ENCODE measurements around the gene SF1.
"Not testable (repeated sequence)": the region's sequence is repeated elsewhere in the genome, so short reads cannot be mapped to it uniquely, and the experiment has no call there.

SF1 gene, protein sequence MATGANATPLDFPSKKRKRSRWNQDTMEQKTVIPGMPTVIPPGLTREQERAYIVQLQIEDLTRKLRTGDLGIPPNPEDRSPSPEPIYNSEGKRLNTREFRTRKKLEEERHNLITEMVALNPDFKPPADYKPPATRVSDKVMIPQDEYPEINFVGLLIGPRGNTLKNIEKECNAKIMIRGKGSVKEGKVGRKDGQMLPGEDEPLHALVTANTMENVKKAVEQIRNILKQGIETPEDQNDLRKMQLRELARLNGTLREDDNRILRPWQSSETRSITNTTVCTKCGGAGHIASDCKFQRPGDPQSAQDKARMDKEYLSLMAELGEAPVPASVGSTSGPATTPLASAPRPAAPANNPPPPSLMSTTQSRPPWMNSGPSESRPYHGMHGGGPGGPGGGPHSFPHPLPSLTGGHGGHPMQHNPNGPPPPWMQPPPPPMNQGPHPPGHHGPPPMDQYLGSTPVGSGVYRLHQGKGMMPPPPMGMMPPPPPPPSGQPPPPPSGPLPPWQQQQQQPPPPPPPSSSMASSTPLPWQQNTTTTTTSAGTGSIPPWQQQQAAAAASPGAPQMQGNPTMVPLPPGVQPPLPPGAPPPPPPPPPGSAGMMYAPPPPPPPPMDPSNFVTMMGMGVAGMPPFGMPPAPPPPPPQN

DNA sequence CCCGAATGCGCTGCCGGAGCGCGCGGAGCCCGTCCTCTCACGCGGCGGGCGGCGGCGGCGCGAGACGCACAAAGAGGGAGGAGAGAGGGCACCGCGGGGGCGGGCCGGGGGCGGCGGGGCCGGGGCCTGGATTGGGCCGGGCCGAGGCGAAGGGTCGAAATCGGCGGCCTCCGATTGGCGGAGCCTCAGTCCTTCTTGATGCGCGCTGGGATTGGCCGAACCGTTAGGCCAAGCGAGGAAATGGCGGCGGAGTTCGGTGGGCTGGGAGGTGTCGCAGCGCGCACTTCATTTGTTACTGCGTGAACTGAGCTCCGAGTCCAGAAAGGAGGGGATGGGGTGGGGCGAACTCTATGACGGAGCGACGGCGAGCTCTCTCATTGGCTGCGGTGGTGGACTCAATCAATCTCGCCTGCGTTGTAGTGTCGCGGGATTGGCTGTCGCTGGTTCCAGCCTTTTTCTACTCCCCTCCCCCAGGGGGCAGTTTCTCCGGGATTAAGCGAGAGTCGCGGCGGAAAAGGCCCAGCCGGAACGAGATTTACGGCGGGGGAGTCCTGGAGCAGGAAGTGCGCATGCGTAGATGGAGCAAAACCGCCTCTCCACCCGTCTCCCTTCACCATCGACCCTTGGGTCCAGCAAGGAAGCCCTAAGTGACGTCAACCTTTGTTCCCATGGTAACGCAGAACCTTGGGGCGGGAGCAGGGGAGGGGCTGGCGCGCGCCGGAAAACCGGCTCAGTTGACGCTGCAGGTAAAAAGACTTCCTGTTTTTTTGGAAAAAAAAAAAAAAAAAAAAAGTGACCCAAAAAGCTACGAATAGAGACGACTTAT is at the start of gene SF1:
Gene SF1, minus strand, starts transcription at position 70 of the 826 bp plus-strand sequence. CDS start 150 bp downstream, outside the sequence.
- FAIRE-seq = peak; percentile 55

DNA sequence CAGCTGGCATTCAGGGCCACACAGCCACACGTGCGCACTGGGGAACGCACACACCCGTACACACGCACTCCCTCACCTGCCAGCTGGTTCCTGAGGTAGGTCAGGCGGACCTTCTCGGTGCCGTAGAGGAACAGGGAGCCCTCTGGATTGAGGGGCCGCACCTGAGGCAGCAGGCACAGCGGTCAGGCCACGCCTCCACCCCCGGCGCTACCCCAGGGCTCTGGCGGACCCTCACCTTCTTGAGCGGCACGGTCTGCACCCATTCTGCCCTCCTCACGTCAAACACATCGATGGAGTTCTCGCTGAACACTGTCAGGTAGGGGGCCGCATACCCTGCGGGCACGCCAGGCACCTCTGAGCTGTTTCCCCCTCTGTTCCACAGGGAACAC is 49.1 kb upstream of the SF1 start:
- no peak for FAIRE-seq

DNA sequence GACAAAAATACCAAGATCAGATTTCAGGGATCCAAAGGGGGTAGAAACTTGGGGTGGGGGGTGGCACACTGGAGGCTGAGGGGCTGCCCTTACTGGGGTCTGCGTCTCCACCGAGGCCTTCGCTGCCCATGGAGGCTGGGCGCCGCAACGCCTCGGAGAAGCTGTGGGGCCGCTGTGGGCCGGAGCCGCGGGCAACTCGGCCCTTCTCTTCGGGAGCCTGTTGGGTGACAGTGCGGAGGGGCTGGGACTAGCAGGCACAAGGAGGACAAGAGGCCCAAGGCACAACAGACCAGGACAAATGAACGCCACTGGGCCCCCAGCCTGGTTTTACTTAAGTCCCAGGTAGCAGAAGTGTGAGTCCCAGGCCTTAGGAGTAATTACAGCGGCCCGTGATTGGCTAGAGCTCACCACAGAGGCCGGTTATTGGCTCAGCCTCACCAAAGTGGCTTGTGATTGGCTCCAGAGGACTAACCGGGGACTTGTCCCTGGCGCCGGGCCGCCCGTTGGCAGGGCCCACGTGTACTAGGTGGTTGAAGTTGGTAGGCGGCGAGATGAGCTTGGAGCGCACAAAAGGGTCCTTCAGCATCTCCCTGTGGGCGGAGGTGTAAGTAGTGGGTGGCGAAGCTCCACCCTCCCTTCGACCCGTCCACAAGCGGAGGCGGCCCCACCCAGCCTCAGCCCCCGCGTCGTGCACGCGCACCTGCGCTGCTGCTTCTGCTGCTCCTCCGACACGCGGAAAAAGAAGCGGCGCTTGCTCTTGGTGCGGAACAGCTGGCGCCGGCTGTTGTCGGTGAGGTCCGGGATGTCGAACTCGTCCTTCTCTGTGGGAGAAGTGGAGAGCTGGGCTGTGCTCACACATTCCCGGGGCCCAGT is 48.5 kb upstream of the SF1 start:
- no peak for FAIRE-seq

DNA sequence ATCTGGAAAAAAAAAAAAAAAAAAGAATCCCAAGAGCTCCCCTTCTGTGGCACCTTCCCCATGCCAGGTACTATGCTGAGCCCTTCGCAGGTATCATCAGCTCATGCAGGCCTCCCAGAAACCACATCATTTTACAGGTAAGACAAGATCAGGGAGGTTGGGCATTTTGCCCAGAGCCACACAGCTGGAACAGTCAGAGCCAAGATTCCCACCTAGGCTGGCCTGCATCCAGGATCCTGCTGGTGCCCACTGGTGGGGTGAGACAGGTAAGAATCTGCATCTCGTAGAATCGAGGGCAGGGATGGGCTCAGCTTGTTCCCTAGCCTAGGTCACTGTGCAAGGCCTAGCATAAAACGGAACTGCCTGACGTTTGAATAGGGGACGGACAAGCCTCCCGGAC is 47.7 kb upstream of the SF1 start:
- FAIRE-seq = no peak

DNA sequence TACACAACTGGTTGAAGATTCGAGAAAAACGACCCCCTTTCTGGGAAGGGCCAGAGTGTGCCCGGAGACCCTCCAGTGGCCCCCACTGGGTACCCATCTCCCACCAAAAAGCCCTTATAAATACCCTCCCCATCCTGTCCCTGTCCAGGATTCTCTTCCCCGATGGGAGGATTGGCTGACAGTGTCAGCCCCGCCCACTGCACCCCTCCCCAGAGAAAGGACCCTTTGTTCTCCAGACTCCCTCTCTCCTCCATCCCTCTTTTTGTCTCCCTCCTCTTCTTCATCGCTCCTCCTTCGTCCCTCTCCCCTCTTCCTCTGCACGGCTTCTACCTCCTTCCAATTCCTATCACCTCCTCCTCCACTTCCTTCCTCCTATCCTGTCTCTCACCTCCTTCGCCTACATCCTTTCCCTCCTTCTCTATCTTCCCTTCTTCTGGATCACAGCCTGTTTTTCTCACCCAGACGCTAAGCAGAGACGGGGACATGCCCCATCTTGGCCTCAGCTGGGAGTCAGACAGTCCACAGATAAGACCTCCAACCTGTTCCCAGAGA is 45.3 kb upstream of the SF1 start:
- no peak for FAIRE-seq

DNA sequence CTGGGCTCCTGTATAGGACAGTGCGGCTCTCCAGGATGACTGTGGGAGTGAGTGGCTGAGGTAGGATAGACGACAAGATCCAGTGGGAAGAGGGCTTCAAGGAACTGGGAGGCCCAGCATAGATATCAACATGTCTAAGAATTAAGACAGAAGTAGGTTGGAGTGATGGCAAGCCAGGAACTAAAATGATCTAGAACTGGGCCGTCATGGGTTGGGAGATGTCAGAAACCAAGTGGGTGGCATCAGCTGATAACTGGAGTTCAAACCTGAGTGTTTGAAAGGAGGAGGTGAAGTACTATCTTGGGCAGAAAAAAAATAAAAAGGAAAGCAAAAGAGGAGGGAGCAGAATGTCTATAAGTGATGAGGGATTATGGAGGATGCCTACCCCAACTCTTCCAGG is 39.1 kb upstream of the SF1 start:
- FAIRE-seq = no peak

DNA sequence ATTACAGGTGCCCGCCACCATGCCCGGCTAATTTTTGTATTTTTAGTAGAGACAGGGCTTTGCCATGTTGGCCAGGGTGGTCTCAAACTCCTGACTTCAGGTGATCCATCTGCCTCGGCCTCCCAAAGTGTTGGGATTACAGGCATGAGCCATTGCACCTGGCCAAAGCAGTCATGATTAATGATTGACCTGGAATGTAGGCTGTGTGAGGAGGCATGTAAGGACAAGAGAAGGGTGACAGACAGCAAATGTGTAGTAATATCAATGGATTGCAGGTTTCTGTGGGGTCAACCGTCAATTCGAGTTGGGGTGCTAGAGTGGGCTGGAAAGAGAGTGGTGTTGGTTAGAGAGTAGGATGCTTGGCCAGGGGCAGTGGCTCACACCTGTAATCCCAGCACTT is 37.1 kb upstream of the SF1 start:
- FAIRE-seq = not testable (repeated sequence)

DNA sequence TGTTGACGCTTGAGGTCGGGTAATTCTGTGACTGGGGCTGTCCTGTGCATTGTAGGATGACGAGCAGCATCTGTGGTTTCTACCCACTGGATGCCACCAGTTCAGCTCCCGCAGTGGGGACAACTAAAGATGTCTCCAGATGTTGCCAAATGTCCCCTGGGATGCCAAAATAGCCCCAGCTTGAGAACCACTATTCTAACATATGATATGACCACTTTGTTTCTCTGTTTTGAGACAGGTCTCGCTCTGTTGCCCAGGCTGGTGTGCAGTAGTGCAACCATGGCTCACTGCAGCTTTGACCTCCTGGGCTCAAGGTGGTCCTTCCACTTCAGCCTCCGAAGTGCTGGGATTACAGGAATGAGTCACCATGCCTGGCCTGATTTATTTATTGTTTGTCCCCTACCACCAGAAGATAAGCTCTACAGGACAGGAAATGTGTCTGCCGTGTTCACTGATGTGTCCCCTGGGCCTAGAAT is 36.4 kb upstream of the SF1 start:
- FAIRE-seq = no peak

DNA sequence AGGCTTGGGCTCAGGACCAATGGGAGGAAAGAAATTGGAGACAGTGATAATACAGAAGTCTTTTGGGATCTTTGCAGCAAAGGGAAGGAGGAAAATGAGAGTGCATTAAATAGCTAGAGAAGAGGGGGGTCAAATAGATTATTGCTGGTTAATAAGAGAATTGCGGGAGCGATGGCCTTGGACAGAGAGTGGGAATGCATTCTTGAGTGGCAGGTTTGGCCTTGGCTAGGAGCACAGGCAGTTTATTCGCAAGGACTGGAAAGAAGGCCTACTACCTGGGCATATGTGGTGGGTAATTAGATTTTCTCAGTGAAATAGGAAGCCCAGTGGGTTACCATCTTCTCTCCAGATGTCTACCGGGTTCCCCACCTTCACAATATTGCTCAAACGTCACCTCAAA is 35.5 kb upstream of the SF1 start:
- no peak for FAIRE-seq

DNA sequence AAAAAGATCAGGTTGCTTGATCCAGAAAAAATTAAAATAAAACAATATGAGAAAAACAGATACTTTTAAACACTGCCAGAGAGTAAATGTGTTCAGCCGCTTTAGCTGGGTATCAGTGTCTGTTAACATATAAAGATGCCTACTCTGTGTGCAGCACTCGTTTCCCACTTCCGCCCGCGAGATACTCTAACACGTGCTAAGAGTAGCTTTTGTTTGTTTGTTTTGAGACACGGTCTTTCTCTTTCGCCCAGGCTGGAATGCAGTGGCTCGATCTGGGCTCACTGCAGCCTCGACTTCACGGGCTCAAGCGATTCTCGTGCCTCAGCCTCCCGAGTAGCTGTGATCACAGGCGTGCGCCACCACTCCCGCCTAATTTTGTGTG is 32.5 kb upstream of the SF1 start:
- FAIRE-seq = no peak

DNA sequence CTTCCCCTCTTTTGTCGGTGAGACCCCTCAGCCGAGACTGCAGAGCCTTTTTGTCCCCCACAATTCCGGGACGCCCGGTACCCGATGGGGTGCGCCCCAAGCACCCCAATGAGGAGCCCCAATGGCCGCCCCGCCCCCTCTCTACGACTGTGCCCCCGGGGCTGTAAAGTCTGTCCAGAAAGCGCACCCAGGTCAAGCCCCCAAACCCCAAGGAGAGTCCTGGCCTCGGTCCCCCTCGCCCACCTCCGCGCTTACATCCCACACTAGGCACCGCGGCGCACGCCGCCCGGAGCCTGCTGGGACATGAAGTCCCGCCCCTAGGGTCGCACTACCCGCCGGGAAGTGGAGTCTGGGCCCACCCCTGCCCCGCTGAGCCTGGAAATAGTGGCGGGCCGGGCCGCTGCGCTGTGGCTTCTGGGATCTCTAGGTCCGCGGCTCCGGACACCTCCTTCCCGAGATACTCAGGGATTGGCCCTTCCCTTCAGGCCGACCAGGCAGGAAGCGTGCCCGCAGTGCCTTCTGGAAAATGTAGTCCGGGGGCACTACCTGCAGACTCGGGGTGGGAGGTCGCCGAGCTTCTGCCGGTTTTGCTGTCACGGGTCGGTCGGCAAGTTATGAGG is 32.0 kb upstream of the SF1 start, which contains the start of gene MEN1:
Gene MEN1, minus strand, starts transcription at position 281 of the 620 bp plus-strand sequence. CDS start 442 bp downstream, outside the sequence.
- no peak for FAIRE-seq

DNA sequence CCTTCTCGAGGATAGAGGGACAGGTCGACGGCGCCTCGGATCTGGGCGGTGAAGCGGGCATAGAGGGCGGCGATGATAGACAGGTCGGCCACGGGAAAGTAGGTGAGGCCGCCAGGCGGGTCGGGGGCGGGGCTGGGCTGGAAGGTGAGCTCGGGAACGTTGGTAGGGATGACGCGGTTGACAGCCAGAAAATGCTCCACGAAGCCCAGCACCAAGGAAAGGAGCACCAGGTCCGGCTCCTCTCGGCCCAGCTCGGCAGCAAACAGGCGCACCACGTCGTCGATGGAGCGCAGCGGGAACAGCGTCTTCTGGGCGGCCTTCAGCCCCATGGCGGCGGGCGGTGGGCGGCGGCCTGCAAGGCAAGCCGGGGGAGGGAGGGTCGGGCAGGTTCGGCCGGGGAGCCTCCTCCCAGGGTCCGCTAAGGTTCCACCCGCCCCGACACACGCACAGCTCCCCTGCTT is 31.5 kb upstream of the SF1 start:
- no peak for FAIRE-seq

DNA sequence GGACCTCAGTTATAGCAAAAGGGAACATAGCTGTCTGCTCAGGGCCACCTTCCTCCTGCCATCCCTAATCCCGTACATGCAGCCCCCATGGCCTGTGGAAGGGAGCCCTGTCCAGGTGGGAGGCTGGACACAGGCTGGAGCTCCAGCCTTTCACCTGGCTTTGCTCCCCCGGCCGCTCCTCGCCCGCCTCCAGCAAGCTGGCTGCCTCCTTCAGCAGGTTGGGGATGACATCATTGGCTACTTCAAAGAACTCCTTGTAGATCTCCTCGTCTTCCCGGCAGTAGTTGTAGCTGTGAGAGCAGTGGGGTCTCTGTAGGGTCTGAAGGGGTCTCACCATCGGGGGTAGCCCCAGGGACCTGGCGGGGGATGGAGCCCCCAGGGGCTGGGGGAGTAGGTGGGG is 27.1 kb upstream of the SF1 start:
- FAIRE-seq = no peak

DNA sequence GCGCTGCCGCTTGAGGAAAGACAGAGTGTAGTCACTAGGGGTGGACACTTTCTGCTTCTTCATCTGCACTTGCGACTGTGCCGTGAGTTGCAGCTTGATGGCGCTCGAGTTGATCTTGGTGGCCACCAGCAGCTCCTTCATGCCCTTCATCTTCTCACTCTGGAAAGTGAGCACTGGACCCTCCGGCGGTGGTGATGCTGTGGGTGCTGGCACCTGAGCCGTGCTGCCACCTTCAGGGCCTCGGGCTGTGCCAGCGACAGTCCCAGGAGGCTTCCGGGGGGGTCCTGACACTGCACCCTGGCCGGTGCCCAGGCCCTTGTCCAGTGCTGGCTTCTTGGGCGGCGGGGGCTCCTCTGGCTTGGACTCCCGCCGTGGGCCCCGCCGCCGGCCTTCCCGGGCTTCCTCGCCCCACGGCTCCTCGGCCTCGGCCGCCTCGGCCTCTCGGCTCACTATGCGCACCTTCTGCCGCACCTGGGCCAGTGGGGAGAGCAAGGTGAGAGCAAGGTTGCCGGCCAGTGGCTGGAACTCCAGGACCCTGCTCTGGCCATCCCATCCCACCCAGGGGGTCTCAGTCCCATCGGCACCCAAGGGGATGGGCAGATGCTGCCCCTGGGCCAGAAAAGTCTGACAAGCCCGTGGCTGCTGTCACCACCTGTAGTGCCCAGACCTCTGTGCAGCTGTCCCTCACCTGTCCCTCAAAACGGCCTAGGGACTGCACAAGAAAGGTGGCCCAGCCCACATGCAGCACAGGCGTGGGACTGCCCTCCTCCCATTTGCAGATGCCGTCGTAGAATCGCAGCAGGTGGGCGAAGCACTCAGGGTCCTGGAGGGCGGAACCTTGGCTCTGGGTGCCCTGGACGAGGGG is 26.2 kb upstream of the SF1 start:
- no peak for FAIRE-seq

DNA sequence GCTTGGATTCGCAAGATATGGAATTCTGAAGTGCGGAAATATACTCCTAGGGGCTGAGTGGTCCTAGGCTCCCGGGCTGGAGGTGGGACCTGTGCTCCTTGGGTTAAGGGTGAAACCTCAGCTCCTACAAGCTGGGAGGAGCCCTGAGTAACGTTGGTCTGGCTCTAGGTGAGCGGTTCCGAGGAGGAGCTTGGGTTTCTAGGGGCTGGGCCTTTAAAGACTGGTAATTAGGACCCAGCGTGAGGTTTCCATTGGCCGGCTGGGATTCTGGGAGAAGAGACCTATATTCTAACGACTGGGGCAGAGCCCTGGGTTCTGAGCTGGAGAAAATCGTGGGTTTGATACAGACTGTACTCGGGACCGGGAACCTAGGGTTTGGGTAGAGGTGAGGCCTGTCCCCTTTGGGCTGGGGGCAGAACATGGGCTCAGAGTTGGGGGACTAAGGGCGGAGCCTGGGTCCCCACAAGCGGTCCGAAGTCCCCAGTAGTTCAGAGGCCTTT is 25.6 kb upstream of the SF1 start:
- no peak for FAIRE-seq

DNA sequence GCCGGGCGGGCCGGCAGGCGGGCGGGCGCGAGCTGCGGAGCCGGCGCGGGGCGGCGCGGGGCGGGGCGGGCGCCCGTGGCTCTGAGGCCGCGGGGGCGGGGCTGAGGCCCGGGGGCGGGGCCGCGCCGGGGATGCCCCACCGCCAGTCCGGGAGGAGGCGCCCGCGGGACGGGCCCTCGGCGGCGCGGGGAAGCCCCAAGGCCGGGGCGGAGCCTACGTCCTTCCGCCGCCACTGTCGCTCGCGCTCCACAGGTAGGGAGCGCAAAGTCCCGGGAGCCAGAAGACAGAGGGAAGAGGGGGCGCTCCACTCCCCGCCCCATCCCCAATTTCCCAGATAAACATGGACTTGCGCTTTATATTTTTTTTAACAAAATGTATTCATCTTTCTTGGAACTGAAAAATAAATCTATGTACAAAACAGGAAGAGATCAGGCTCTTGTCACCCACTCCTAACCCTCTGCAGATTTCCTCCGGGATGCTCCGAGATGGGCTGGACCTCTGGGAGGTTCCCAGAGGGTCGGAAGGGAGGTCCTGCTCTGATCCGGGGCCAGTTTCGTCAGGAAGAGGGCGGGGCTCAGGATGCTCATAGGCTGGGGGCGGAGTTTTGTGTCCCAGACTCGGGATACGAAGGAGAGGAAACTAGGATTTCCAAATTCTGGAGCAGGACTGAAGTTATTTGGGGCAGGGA is 25.0 kb upstream of the SF1 start, which contains the start of gene MAP4K2:
Gene MAP4K2, minus strand, starts transcription at position 57 of the 688 bp plus-strand sequence. CDS start 65 bp downstream, outside the sequence.
- FAIRE-seq = no peak

DNA sequence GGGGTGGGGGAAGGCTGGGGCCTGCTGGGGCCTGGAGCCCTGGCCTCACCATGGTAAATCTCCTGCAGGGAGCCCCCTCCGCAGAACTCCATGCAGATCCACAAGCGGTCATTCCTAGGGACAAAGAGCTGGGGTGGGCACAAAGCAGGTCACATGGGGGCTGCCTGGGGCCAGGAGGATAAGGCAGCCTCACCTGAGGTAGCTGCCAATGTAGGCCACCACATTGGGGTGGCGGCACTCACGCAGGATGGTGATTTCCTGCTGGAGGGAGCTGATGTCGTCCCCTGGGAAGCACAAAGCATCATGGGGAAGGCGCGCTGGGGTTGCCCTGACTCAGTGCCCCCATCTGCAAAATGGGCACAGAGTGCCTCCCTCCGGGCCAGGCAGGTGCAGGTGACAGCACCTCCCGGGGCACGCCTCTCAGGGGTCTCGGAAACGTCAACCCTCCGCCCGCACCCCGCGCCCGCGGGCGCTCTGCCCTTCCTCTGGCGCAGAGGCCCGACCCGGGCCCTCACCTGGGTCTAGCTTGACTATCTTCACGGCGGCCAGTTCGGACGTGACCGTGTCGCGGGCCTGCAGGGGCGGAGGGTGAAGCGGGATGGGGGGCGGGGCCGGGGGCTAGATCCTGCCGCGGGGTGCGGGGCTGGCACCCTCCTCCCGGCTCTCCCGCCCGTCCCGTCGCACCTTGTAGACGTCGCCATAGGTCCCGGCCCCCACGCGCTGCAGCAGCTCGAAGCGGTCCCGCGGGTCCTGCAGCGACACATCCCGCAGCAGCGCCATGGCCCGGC is 24.2 kb upstream of the SF1 start:
- FAIRE-seq = no peak

DNA sequence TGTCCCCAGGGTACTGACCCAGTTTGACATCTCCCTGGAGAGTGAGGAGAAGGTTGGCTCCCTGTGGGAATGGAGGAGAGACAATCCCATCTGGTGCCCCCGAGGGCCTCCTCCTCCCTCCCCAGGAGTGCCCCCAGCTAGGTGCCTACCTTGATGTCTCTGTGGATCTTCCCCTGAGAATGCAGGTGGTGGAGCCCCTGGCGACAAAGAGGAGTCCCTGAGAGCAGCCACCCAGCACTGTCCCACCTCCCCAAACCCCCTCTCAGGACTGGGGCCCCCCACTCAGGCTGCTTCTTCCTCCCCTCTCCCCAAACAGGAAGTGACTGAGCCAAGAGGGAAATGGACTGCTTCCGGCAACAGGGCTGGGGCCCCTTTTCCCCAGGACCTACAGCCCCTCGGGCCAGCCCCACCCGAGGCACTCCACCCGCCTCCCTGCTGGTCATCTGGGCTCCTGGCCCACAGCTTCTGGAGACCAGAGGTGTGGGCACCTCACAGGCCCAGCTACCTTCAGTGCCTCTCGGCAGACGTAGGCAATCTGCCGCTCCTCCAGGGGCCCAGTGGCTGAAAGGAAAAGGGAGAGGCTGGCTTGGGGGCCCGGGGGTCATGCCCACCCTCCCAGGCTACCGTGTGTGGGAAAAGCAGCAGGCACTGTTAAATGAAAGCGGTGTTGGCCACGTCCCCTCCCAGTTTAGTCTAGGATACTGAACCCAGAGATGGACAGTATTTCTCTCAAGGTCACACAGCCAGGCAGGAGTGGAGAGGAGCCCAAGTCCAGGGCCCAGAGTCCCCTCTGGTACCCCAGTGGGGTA is 23.4 kb upstream of the SF1 start:
- no peak for FAIRE-seq
